B cell (primary cell): ENCODE results near the gene MPDZ. TPM values are rescaled to one million over a fixed set of nuclear protein-coding genes. Genes with fewer than 3 reads are reported as not detected.

ENCODE experiments used
- ATAC-seq: fragments of 200-7000 bp; cut with Tn5 transposase; one replicate; pipeline ENCODE4 v1.10.0; 2021; ENCODE audit warnings: low read depth, mild to moderate bottlenecking, moderate number of reproducible peaks, moderate library complexity
- CTCF ChIA-PET: fragments of 350-600 bp; sonication (Branson Sonifier 250); formaldehyde crosslinking; loops from one replicate; lab custom pipeline; 2021; ENCODE audit warnings: antibody characterized with exemption, inconsistent platforms; lab: Charles Lee
- POLR2A ChIA-PET: fragments of 350-600 bp; sonication (Branson Sonifier 250); formaldehyde crosslinking; loops from one replicate; lab custom pipeline; 2021; ENCODE audit warnings: antibody characterized with exemption; lab: Charles Lee
- DNase-seq: peaks from one replicate; pipeline ENCODE4 v3.0.0; 2013
- H2AFZ ChIP-seq: 2 replicates; pipeline ENCODE4 v1.6.1; 2012; ENCODE audit warnings: mild to moderate bottlenecking, low read depth, low read length; ENCODE audit not compliant: insufficient read depth, poor library complexity, severe bottlenecking
- H3K27ac ChIP-seq, 2 donors: 1 replicate in 1 of 2; 2 replicates in 1 of 2; pipeline ENCODE4 v1.5.1; 2012 to 2013; ENCODE audit warnings: low read length in 2 of 2, mild to moderate bottlenecking in 2 of 2, moderate library complexity in 1 of 2
- H3K27me3 ChIP-seq, 4 experiments: fragments of 200-600 bp in 1 of 4; sonication (generic) in 1 of 4; replicated peaks in 1 of 4; 1 replicate in 2 of 4; 2 replicates in 2 of 4; pipeline versions ENCODE4 v1.6.1 to v1.7.0; 2013 to 2016; ENCODE audit warnings: low read length in 3 of 4, mild to moderate bottlenecking in 2 of 4, mixed read lengths in 1 of 4, moderate library complexity in 1 of 4; ENCODE audit not compliant: insufficient read depth in 4 of 4, control insufficient read depth in 3 of 4; ENCODE audit errors: control extremely low read depth in 1 of 4
- H3K36me3 ChIP-seq, 2 experiments: replicated peaks in 1 of 2; 1 replicate in 1 of 2; 2 replicates in 1 of 2; pipeline versions ENCODE4 v1.6.1 to v1.7.1; 2013; ENCODE audit warnings: low read length in 1 of 2; ENCODE audit not compliant: insufficient read depth in 2 of 2, control insufficient read depth in 1 of 2; ENCODE audit errors: control extremely low read depth in 1 of 2, extremely low read depth in 1 of 2
- H3K4me1 ChIP-seq, 2 donors: fragments of 200-600 bp in 1 of 2; sonication (generic) in 1 of 2; 1 replicate in 1 of 2; 2 replicates in 1 of 2; pipeline versions ENCODE4 v1.5.1 to v1.6.1; 2013 to 2017; ENCODE audit warnings: low read length in 2 of 2; ENCODE audit not compliant: control insufficient read depth in 2 of 2, insufficient read depth in 2 of 2
- H3K4me2 ChIP-seq: replicated peaks from 2 replicates; pipeline ENCODE3; 2012; ENCODE audit warnings: mild to moderate bottlenecking, low read depth, low read length; ENCODE audit not compliant: poor library complexity, severe bottlenecking
- H3K4me3 ChIP-seq, 5 experiments: fragments of 200-600 bp in 1 of 5; sonication (generic) in 1 of 5; 1 replicate in 3 of 5; 2 replicates in 2 of 5; pipeline versions ENCODE4 v1.5.1 to v1.7.0; 2011 to 2016; ENCODE audit warnings: low read length in 4 of 5, mild to moderate bottlenecking in 4 of 5, low read depth in 2 of 5, control low read depth in 1 of 5, moderate library complexity in 1 of 5; ENCODE audit not compliant: insufficient read depth in 1 of 5; ENCODE audit errors: control extremely low read depth in 1 of 5, extremely low read depth in 1 of 5
- H3K79me2 ChIP-seq: fragments of 200-600 bp; sonication (generic); one replicate; pipeline ENCODE4 v1.6.0; 2016; ENCODE audit warnings: low read length; ENCODE audit not compliant: control insufficient read depth, insufficient read depth
- H3K9ac ChIP-seq: fragments of 200-600 bp; sonication (generic); 2 replicates; pipeline ENCODE4 v1.6.1; 2017; ENCODE audit warnings: mild to moderate bottlenecking, low read length, moderate library complexity
- H3K9me3 ChIP-seq, 3 donors: one replicate each; pipeline versions ENCODE4 v1.6.1 to v1.7.1; 2013; ENCODE audit warnings: low read length in 2 of 3; ENCODE audit not compliant: control insufficient read depth in 2 of 3, insufficient read depth in 1 of 3; ENCODE audit errors: control extremely low read depth in 1 of 3
- H4K20me1 ChIP-seq: 2 replicates; pipeline ENCODE4 v1.6.0; 2012; ENCODE audit warnings: mild to moderate bottlenecking, low read length; ENCODE audit not compliant: insufficient read depth, control insufficient read depth, poor library complexity, severe bottlenecking
- H3K27ac Mint-ChIP-seq: one replicate; pipeline ENCODE4 v1.8.0; 2021; ENCODE audit warnings: mixed read lengths
- H3K27me3 Mint-ChIP-seq: one replicate; pipeline ENCODE4 v1.8.0; 2021; ENCODE audit warnings: mixed read lengths
- H3K4me1 Mint-ChIP-seq: one replicate; pipeline ENCODE4 v1.8.0; 2021; ENCODE audit warnings: mixed read lengths
- H3K4me3 Mint-ChIP-seq: one replicate; pipeline ENCODE4 v1.8.0; 2021; ENCODE audit warnings: mixed read lengths
- H3K9me3 Mint-ChIP-seq: one replicate; pipeline ENCODE4 v1.8.0; 2022; ENCODE audit warnings: mixed read lengths; ENCODE audit not compliant: insufficient read depth
- CTCF ChIP-seq: fragments of 200-600 bp; IDR thresholded peaks from one replicate; pipeline ENCODE4 v1.8.0; 2022; ENCODE audit warnings: antibody characterized with exemption, mild to moderate bottlenecking
- EZH2 ChIP-seq: IDR thresholded peaks from 2 replicates; pipeline ENCODE4 v1.6.1; 2012; ENCODE audit warnings: borderline replicate concordance, low read depth, mild to moderate bottlenecking, moderate library complexity, low read length; ENCODE audit not compliant: insufficient read depth, poor library complexity, severe bottlenecking
- WGBS: methylation state at CpG from one replicate; pipeline ENCODE4 v1.1.5; 2013; ENCODE audit warnings: missing lambda C conversion rate; ENCODE audit not compliant: insufficient coverage; 5-methylcytosine and 5-hydroxymethylcytosine counted together
- intact Hi-C: fragments of 100-400 bp; cut with micrococcal nuclease; formaldehyde crosslinking; loops from one replicate; pipeline ENCODE4 v1.10.0; 2022
- polyA plus RNA-seq: library from polyadenylated mRNA; depleted of rRNA; stranded (reverse); fragments of >200 nt; gene quantifications from 2 replicates; pipeline ENCODE4 v1.2.3, GENCODE V29; 2012
- total RNA-seq, 2 donors: library from RNA; stranded (reverse); fragments of 120-200 nt in 1 of 2; gene quantifications; 1 replicate in 1 of 2; 2 replicates in 1 of 2; pipeline versions ENCODE4 v1.2.3 to v1.2.4, GENCODE V29; 2013 to 2022

MPDZ gene
- total and polyA plus RNA-seq, 2 donors (not counting 1 experiment from before 2014, with no cell fraction given), result not detected

DNA sequence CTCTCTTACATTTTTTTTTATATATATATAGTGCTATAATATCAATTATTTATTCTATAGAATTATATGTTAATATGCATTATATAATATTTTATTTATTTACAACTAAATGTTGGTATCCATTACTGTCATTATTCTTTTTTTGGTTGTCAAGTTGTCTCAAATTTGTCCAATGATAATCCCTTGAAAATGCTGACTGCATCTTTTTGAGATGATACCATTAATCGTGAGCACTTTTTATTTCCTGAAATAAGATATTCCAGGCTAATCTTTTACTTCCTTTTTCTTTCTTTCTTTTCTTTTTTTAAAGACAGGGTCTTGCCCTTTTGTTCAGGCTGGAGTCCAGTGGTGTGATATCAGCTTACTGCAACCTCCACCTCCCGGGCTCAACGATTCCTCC is 12.7 kb upstream of the MPDZ start:
- DNase-seq (no peak), ATAC-seq (no peak)
- Histone ChIP-seq H3K27me3 (no peaks in the 10 kb centered on the region), H3K27ac (no peak overlapping the region), H3K4me2 (no peak overlapping the region), H3K4me3 (no peak overlapping the region), H3K36me3 (no peaks in the 10 kb centered on the region), H2AFZ (no peak overlapping the region), H3K79me2 (no peaks in the 10 kb centered on the region), H4K20me1 (no peaks in the 10 kb centered on the region), H3K4me1 (no peaks in the 10 kb centered on the region), H3K9ac (no peak overlapping the region), H3K9me3 (no peaks in the 10 kb centered on the region)
- H3K4me1 Mint-ChIP-seq, result no peaks in the 10 kb centered on the region
- WGBS, result no CpG with 5 or more reads among the region's 3 CpGs
- H3K4me3 Mint-ChIP-seq, result no peak overlapping the region
- peaks cover 5% of the 10 kb centered on the region for H3K9me3 Mint-ChIP-seq
- CTCF ChIA-PET, result no interaction called here
- H3K27me3 Mint-ChIP-seq, result no peaks in the 10 kb centered on the region
- POLR2A ChIA-PET, result no interaction called here
- no peak for TF ChIP-seq CTCF
- no peak for TF ChIP-seq EZH2
- intact Hi-C loops, result no loop called here
- no peak overlapping the region for H3K27ac Mint-ChIP-seq

DNA sequence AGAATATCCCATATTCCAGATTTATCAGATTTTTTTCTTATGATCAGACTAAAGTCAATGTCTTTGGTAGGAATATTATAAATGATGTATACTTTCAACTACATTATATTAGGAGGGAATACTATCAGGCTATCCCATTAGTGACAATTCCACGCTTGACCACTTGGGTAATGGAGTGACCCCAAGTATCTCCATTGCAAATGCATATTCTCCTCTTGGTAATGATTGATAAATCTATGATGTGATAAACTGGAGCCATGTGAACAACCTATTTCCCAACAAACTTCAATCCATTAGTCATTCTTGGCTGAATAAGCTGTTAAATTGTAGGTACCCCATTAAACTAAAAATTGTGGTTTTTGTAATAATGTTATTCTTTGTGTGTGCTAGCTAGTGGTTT is 12.2 kb upstream of the MPDZ start:
- no peak for ATAC-seq
- TF ChIP-seq EZH2 (no peak), CTCF (no peak)
- no peaks in the 10 kb centered on the region for H3K79me2 ChIP-seq
- H4K20me1 ChIP-seq, result no peaks in the 10 kb centered on the region
- no peaks in the 10 kb centered on the region for H3K4me1 ChIP-seq
- intact Hi-C loops, result no loop called here
- H3K36me3 ChIP-seq, result no peaks in the 10 kb centered on the region
- no peaks in the 10 kb centered on the region for H3K27me3 ChIP-seq
- H3K4me2 ChIP-seq, result no peak overlapping the region
- H3K4me3 ChIP-seq, result no peak overlapping the region
- no peak overlapping the region for H2AFZ ChIP-seq
- H3K27me3 Mint-ChIP-seq, result no peaks in the 10 kb centered on the region
- H3K9me3 Mint-ChIP-seq, result peaks cover 2% of the 10 kb centered on the region
- no peak overlapping the region for H3K4me3 Mint-ChIP-seq
- no peak overlapping the region for H3K27ac Mint-ChIP-seq
- H3K27ac ChIP-seq, result no peak overlapping the region
- no peak overlapping the region for H3K9ac ChIP-seq
- CTCF ChIA-PET, result no interaction called here
- POLR2A ChIA-PET, result no interaction called here
- WGBS, result no CpG with 5 or more reads among the region's 1 CpG
- H3K9me3 ChIP-seq, result no peaks in the 10 kb centered on the region
- no peaks in the 10 kb centered on the region for H3K4me1 Mint-ChIP-seq
- DNase-seq, result no peak
